Measurements from ENCODE around the gene ZNF511.

ZNF511 gene

DNA sequence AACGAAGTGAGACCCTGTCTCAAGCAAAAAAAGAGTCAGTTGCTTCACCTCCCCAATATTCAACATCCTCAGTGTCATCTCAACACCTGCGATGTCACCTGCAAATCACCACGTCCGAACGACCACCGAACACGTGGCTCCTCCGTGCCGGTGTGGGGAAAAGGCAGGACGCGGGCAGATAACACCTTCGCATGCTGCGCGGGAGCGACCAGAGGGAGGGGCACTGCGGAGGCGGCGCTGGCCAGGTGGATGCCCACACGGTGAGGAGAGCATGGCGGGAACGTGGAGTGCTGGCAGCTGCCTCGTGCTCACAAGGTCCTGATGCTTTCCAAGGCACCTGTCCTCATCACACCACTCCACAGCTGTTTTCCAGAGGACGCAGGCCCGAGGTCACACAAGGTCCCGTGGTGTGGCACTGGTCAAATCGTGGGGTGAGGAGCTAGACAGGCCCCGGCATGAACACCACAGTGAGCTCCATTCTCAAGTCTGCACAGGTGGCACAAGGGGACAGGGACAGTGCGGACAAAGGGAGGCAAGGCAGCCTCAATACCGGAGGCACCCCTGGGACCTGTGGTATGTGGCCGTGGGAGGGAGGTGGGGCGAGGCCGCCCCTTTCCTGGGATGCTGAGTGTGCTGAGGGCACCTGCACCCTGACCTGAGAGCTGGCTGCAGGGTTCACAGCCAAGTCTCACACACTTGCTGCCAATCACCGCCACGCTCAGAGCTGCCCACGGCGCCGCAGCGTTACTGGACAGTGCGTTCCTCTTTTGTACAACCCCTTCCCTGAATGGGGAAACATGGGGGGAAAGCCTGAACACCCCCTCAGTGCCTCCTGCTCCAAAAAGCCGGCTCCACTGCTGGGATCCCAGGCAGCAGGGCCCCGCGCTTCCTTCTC, 13.0 kb upstream of the ZNF511 start:
- no peak for DNase-seq

DNA sequence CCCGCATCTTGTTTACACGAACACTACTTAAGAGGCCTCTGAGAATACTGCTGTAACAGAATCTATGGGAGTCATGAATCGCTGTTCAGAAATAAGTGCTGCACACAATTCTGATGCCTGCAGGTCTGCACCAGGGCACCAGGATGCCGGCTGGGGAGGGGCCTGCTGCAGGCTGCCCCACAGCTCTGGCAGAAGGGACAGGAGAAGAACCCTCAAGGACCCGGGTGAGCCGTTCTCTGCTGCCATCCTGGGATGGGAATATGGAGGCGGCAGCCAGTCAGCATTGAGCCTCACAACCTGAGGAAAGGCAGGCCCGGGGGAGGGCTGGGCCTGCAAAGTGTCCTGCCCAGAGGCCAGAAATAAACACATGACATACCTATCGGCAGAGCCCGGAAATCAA, 11.2 kb upstream of the ZNF511 start:
- no peak for DNase-seq

DNA sequence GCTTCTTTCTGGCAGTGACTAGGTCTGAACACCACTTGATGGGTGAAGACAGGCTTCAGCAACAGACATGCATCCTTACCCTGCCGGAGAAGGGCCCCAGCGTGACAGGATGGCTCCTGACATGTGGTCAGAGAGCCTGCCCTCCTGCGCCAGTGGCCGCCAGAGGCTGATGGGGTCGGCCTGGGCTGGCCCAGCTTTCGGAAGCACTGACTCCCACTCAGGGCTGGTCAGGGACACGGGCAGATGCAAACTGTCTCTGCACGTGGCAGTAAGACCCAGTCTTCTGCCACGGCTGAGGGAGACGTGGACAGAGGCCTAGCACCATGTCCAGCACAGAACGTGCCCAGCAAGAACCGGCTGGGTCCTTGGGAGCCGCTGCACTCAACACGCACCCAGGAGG, 10.2 kb upstream of the ZNF511 start:
- DNase-seq: no peak

DNA sequence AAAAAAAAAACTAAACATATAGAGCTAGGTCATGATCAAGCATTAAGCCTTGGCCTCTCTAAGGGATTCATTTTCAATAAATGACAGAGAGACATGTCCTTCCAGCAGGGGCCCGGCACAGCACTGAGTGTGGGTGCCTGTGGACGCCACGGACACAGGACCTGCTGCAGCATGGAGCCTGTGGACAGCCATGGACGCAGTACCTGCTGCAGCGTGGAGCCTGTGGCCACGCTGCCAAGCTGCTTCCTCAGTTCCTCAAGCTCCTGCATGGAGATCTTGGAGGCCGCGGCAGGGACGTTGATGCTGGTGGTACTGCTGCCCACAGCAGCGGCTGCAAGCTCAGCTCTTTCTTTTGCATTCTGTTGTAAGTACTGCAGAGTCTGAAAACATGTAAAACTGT, 9.5 kb upstream of the ZNF511 start:
- DNase-seq: no peak

DNA sequence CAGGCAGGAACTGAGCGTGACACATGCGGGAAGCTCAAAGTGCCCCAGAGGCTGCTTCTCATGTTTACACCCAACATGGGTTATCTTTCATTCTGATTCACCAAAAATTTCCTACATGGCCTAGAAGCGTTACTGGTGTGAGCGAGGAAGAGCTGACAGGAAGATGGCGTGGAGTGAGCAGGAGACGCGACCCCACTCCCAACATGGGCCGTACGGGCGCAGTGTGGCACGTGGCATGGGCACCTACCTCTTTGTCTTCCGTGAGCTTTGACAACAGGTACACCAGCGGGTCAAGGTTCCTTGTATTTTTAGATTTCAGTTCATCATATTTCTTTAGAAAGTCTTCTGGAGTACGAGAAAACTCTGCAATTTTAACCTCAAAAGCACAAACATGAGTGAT, 9.0 kb upstream of the ZNF511 start:
- DNase-seq: no peak

DNA sequence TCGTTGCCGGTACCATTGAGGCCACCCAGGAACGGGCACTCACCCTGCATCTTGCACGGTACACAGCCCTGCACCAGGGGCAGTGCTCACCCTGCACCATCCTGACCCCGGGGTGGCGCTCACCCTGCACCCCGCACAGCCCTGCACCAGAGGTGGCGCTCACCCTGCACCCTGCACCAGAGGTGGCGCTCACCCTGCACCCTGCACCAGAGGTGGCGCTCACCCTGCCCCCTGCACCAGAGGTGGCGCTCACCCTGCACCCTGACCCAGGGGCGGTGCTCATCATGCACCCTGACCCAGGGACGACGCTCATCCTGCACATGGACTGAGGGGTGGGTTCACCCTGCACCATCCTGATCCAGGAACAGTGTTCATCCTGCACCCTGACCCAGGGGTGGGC, 6.5 kb upstream of the ZNF511 start:
- DNase-seq: no peak

DNA sequence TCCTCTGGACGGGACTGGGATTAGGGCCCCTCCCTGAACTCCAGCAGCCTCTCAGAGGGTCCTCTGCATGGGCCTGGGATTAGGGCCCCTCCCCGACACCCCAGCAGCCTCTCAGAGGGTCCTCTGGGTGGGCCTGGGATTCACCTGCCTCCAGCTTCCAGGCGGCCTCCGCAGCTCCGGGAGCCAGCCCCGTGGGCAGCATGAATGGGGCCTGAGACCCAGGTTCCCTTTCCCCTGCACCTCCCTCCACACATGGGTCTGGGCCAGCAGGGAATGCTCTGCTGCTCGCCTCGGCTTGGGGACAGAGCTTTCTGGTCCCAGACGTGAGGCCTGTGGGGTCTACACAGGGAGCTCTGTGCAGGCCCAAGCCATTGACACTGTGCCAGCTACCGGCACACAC, 5.5 kb upstream of the ZNF511 start:
- DNase-seq: no peak

DNA sequence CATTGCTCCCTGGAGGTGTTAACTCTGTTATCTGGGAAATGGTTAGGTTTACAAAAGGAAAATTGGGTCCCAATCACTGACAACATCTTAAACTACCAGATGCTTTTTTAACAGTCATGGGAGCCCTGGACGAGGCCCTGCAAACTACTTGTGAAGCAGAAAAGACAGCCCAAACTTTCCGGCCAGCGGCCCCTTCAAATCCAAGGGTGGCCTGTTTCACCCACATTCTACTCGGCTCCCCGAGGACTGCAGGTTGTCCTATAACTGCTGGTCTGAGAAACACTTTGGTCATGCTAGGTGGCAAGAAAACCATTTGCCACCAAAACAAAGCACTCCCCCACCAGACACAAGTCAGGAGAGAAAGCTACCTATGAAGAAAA, 2.6 kb upstream of the ZNF511 start:
- no peak for DNase-seq

DNA sequence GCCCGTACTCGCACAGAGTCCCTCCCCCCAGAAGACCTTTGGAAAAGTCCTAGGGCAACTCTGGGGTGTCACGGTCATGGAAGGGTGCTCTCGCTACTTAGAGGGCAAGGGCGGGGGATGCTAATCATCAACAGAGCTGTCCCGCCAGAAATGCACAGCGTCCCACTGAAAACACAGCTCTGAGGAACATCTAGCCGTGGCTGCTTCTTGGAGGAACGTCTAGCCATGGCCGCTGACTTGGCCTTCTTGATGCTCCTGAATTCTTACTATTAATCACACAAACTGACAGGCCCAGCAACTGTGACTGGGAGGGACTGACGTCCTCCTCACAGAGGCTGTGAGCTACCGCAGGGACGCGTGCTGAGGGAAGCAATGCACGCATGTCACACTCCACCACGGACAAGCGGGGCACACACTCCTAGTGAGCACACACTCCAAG, 1.8 kb upstream of the ZNF511 start:
- no peak for DNase-seq

DNA sequence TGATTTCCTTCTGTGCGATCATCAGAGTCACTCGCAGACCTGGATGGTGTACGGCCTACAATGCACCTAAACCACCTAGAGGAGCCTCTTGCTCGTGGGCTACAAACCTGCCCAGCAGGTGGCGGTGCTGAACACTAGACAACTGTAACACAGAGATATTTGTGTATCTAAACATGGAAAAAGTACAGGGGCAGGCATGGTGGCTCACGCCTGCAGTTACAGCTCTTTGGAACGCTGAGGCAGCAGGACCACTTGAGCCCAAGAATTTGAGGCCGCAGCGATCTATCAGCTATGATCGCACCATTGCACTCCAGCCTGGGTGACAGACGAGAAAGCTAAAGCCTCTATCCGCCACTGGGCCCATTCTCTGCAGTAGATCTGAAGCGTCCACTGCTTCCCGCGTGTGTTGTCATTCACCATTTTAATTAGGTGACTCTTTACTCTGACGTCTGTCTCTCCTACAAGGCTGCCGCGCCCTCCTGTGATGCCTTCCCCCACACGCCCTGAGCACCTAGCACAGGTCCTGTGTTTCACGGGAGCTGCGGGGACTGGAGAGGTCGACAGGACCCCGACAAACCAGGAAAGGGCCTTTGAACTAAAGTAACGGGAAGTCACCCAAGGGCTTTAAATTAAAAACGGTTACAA, 816 bp upstream of the ZNF511 start:
- DNase-seq: no peak

DNA sequence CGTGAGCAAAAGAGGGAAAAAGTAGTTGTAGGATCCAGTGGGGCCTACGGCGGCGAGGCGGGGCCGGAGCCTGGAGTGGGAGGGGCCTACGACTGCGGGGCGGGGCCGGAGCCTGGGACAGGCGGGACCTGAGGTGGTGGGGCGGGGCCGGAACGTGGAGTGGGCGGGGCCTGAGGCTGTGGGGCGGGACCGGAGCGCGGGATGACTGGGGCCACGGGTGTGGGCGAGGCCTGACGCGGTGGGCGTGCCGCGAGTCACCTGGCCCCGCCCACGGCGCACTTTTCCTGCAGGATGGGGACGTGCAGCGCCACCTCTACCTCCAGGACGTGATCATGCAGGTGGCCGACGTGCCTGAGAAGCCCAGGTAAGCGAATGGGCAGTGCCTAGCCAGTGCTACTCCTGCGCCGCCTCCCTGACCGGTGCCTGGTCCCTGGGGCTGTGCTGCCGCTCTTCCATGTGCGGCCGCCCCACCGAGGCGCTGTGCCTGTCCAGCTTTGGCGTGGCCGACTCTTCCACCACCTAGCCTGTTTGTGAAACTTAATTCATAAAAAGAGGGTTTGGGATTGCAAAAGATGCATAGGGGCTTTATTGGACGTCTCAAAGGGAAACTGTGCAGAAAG, 496 bp downstream of the ZNF511 start:
- no peak for DNase-seq

DNA sequence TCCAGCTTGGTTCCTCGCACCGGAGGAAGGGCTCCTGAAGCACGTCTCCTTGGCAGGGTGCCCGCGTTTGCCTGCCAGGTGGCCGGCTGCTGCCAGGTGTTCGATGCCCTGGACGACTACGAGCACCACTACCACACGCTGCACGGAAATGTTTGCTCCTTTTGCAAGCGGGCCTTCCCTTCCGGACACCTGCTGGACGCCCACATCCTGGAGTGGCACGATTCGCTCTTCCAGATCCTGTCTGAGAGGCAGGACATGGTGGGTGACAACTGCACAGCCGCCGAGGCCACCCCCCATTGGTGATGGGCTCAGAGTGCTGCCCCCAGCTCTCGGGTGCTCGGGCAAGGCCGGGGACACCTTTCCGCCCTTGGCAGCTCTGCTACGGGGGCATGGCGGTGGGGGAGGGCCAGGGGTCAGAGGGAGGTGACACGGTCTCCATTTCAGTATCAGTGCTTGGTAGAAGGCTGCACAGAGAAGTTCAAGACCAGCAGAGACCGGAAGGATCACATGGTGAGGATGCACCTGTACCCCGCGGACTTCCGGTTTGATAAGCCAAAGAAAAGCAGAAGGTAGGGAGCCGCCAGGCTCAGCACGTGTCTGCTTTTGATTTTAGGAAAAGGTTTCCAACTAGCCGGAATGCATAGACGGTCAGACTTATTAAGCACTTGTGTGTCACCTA, 1.1 kb downstream of the ZNF511 start:
- no peak for DNase-seq

DNA sequence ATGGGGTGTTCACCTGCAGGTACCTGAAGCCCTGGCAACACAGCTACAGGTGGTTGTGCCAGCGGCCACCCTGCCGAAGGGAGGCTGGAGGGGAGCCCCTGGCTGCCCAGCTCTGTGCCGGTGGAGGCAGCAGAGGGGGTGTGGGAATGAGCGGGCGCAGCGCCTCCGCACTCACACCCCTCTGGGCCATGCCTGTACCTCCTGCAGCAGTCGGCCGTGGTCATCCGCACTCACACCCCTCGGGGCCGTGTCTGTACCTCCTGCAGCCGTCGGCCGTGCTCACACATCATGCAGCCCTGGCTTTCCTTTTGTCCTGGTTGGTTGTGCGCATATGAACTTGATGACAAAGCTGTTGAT, 1.7 kb downstream of the ZNF511 start:
- no peak for DNase-seq

DNA sequence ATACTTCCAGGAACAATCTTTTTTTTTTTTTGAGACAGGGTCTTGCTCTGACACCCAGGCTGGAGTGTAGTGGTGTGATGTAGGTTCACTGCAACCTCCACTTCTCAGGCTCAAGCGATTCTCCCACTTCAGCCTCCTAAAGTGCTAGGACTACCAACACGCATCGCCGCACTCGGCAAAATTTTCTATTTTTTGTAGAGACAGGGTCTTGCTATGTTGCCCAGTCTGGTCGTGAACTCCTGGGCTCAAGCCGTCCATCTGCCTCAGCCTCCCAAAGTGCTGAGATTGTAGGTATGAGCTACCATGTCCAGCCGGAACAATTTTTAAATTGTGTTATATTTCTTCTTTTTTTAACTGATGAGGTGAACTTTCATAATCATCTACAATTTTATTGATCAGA, 2.1 kb downstream of the ZNF511 start:
- no peak for DNase-seq

DNA sequence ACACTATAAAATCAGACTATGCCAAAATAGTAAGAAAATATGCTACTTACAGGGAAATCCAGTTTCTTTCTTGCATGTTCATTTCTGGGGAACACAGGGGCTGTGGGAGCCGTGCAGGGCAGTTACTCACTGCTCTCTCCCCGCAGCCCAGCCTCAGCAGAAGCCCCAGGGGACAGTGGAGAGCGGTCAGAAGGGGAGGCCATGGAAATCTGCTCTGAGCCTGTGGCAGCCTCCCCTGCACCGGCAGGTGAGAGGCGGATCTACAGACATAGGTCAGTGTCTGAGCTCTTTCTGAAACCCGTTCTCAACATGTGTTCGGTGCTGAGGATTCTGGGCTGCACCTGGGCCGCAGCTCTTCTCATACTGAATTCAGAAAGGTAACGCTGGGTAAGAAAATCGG, 2.9 kb downstream of the ZNF511 start:
- no peak for DNase-seq

DNA sequence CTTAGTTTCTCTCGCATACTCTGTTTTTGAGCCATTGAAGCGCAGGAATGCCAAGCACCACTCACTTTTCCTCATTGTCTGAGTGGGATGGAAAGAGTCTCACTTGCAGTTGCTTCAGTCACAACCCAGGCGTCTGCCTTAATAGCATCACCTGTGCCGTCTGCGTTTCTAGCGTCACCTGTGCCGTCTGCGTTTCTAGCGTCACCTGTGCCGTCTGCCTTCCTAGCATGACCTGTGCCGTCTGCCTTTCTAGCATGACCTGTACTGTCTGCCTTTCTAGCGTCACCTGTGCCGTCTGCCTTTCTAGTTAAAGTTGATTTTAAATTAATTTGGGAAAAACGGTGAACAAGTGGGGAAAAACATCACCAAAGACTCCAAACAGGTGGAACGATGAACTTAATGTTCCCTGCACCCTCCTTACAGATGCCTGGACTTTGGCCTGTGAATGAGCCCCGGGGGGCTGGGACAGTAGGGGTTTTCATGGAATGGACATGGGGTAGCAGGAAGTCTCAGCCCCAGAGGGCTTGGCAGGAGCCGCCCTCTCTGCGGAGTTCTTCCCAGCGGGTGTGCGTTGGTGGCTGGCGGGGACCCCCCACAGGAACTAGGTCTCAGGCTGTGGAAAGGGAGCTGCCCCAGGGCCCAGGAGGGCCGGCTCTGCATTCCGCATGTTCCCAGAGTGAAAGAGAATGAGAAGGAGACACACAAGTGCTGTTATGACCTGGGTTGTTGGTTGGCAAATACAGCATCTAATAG, 3.5 kb downstream of the ZNF511 start:
- no peak for DNase-seq

DNA sequence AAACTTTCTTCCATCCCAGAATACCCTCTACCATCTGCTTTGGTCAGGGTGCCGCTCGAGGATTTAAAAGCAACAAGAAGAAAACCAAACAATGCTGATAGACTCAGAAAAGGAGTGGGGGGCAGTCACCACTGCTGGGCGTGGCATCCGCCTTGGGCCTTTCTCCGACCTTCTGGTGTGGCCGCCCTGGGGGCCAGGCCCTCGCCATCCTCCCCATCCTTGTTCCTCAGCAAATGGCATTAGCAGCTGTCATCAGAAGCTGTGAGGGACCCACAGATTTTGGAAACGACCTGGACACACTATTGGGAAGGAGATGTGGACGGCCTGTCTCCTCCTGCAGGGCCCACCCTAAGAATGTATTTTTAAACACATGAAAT, 4.0 kb downstream of the ZNF511 start:
- DNase-seq: no peak

DNA sequence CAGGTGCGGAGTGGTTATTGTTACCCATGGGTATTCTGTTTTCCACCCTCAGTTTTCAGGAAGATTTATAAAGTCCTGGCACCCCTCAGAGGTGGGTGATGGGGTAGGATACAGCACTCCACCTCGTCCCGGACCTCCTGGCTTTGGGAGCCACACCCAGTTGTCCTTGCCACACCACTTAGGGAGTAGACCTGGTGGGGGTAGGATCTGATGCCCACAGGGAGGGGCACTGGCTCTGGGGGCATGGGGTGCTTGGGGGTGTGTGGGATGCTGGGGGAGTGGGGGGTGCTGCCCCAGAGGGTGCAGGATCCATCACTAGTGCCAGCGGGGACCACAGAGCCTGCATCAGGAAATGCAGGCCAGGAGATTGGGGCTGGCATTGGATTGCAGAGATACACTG, 4.5 kb downstream of the ZNF511 start:
- DNase-seq: no peak

DNA sequence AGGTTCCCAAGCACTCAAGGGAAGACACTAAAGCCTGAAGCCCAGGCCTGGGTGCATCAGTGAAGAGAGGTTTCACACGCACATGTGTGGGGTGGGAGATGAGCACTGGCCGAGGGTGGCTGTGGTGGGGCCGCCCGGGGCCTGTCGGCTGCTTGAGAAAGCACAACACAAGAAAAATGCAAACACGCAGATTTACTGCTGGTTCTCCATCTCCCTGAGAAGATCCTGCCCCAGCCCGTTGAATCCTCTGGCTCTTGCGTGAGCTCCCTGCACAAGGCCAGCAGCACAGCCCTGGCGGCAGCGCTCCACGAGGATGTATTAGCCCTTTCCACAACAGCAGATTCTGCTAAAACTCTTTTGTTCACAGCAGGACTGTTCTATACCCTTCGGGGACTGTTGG, 6.2 kb downstream of the ZNF511 start:
- DNase-seq: no peak

DNA sequence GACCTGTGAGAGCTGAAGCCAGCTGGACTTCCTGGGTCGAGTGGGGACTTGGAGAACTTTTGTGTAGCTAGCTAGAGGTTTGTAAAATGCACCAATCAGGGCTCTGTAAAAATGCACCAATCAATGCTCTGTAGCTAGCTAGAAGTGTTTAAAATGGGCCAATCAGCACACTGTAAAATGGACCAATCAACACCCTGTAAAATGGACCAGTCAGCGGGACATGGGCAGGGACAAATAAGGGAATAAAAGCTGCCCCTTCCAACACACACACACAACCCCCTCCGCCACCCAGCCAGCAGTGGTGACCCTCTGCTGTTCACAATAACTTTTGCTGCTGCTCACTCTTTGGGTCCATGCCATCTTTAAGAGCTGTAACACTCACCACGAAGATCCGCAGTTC, 7.1 kb downstream of the ZNF511 start:
- DNase-seq: no peak

DNA sequence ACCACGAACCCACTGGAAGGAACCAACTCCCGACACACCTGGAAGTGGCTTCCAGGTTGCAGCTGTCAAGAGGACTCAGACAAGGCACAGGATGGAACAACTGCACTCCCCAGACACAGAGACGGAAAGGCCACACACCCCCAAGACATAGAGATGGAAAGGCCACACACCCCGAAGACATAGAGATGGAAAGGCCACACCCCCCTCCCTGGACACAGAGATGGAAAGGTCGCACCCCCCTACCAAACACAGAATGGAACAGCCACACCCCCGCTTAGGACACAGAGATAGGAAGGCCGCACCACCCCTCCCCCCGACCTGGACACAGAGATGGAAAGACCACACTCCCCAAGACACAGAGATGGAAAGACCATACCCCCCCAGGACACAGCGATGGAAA, 7.6 kb downstream of the ZNF511 start:
- DNase-seq: no peak

DNA sequence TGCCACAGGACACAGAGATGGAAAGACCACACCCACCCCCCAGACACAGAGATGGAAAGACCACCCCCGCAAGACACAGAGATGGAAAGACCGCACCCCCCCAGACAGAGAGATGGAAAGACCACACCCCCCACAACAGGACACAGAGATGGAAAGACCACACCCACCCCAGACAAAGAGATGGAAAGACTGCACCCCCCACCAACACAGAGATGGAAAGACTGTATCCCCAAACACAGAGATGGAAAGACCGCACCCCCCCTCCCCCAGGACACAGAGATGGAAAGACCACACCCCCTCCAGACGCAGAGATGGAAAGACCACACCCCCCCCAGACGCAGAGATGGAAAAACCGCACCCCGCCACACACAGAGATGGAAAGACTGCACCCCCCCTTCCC, 8.0 kb downstream of the ZNF511 start:
- DNase-seq: no peak

DNA sequence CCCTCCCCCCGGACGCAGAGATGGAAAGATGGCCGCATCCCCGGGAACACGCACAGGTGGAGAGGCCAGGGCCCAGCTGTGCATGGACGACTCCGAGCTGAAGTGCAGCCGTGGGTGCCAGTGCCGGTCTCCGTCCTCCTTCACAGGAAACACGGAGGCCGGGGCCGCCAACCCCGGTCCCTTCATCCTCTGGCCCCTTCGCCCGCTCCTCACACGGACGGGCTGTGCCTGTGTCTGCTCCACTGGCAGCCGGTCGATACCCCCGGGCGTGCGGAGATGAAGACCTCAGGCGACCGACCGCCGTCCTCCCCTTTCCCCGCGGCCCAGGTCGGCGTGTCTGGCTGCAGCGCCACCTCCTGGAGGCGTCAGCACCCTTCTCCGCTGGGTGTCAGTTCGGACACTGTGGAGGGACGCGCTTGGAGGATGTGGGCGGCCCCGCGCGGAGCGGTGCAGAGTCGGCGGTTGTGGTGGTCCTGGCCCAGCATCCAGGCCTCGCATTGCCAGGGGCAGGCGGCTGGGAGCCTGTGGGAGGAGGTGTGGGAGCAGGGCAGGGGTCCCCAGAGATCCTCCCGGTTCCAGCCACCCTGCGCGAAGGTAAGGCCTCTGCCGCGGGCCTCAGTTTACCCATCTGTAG, 9.9 kb downstream of the ZNF511 start:
- DNase-seq: no peak

All from NCI-H524 treated with DMSO at 0.1 percent for 48 hours (cell line).